Measurements from ENCODE around the gene APCDD1L.

GRCh38 chr20:58452667-58453255 is 62.4 kb downstream of the APCDD1L start:
- no peak for TF ChIP-seq FOXP2 (optimal IDR thresholded peaks at IDR 0.05; ENCODE audit: control extremely low read depth, extremely low read length, insufficient read depth)
- no peak for TF ChIP-seq POLR2AphosphoS5 (IDR thresholded peaks at IDR 0.05; ENCODE audit: borderline replicate concordance, low read depth, low read length)
